ENCODE data around the gene HOXB1.

HOXB1 gene

GRCh38 chr17:48522031-48522653 is 8.7 kb downstream of the HOXB1 start:
- Histone ChIP-seq H3K27ac (ENCODE audit: poor library complexity, severe bottlenecking) (no peak overlapping the region), H3K9me3 (ENCODE audit: severe bottlenecking) (no peaks in the 10 kb centered on the region), H3K4me3 (ENCODE audit: severe bottlenecking) (no peak overlapping the region), H3K36me3 (ENCODE audit: low read depth) (no peaks in the 10 kb centered on the region), H3K4me1 (ENCODE audit: insufficient read depth, poor library complexity, severe bottlenecking) (no peaks in the 10 kb centered on the region), H3K27me3 (ENCODE audit: insufficient read depth, poor library complexity, severe bottlenecking) (peaks cover 6% of the 10 kb centered on the region)
- TF ChIP-seq, protein P1, sequence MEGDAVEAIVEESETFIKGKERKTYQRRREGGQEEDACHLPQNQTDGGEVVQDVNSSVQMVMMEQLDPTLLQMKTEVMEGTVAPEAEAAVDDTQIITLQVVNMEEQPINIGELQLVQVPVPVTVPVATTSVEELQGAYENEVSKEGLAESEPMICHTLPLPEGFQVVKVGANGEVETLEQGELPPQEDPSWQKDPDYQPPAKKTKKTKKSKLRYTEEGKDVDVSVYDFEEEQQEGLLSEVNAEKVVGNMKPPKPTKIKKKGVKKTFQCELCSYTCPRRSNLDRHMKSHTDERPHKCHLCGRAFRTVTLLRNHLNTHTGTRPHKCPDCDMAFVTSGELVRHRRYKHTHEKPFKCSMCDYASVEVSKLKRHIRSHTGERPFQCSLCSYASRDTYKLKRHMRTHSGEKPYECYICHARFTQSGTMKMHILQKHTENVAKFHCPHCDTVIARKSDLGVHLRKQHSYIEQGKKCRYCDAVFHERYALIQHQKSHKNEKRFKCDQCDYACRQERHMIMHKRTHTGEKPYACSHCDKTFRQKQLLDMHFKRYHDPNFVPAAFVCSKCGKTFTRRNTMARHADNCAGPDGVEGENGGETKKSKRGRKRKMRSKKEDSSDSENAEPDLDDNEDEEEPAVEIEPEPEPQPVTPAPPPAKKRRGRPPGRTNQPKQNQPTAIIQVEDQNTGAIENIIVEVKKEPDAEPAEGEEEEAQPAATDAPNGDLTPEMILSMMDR (IDR thresholded peaks at IDR 0.05; ENCODE audit: poor library complexity, severe bottlenecking): no peak
- ATAC-seq (ENCODE audit: low read depth) (peak; percentile 23; the same call in 1 of the 3 replicates), DNase-seq (ENCODE audit: low spot score) (no peak)

DNA sequence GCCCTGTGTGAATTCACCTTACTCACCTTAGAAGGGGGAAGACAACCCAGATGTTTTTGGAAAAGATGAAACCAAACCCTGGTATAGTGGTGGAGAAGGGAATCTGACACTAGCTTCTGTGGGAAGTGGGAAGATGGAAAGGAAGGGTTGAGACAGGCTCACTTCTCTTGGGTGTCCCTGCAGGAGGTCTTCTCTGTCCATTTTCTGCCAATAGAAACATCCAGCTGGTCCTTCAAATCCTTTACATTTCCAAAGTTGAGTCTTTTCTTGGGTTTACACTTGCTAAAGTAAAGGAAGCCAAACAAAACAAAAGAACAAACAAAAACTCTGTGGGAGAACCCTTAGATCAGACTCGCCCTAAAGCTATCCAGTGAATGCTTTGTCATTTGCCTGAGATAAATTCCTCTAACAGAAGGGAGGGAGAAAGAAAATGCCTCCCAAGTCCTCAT is 10.2 kb downstream of the HOXB1 start:
- H3K9me3 ChIP-seq (ENCODE audit: severe bottlenecking): no peaks in the 10 kb centered on the region
- DNase-seq (ENCODE audit: low spot score) (no peak), ATAC-seq (ENCODE audit: low read depth) (no peak)
- H3K4me1 ChIP-seq (ENCODE audit: insufficient read depth, poor library complexity, severe bottlenecking): no peaks in the 10 kb centered on the region
- H3K27me3 ChIP-seq (ENCODE audit: insufficient read depth, poor library complexity, severe bottlenecking): peaks cover 6% of the 10 kb centered on the region
- H3K4me3 ChIP-seq (ENCODE audit: severe bottlenecking): no peak overlapping the region
- no peaks in the 10 kb centered on the region for H3K36me3 ChIP-seq (ENCODE audit: low read depth)
- H3K27ac ChIP-seq (ENCODE audit: poor library complexity, severe bottlenecking): no peak overlapping the region
- TF ChIP-seq, protein P1 (IDR thresholded peaks at IDR 0.05; ENCODE audit: poor library complexity, severe bottlenecking): no peak

DNA sequence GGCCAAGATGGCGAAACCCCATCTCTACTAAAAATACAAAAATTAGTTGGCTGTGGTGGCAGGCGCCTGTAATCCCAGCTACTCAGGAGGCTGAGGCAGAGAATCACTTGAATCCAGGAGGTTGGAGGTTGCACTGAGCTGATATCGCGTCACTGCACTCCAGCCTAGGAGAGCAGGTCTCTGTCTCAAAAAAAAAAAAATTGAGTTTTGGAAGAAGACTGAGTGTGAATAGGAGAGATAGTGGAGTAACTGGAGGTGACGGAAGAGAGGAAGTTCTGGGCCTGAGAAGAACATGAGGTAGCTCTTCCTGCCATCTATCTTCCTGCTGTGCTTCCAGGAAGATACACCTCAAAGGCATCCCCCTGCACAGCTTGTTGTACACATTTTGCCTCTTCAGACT is 11.4 kb downstream of the HOXB1 start:
- Histone ChIP-seq H3K4me3 (ENCODE audit: severe bottlenecking) (no peak overlapping the region), H3K27me3 (ENCODE audit: insufficient read depth, poor library complexity, severe bottlenecking) (peaks cover 6% of the 10 kb centered on the region), H3K36me3 (ENCODE audit: low read depth) (no peaks in the 10 kb centered on the region), H3K9me3 (ENCODE audit: severe bottlenecking) (no peaks in the 10 kb centered on the region), H3K27ac (ENCODE audit: poor library complexity, severe bottlenecking) (no peak overlapping the region), H3K4me1 (ENCODE audit: insufficient read depth, poor library complexity, severe bottlenecking) (no peaks in the 10 kb centered on the region)
- TF ChIP-seq, protein P1 (IDR thresholded peaks at IDR 0.05; ENCODE audit: poor library complexity, severe bottlenecking): no peak
- ATAC-seq (ENCODE audit: low read depth) (no peak), DNase-seq (ENCODE audit: low spot score) (no peak)

- Histone ChIP-seq H3K4me3 (ENCODE audit: severe bottlenecking) (no peak overlapping the region), H3K36me3 (ENCODE audit: low read depth) (no peaks in the 10 kb centered on the region), H3K9me3 (ENCODE audit: severe bottlenecking) (no peaks in the 10 kb centered on the region), H3K27ac (ENCODE audit: poor library complexity, severe bottlenecking) (no peak overlapping the region), H3K27me3 (ENCODE audit: insufficient read depth, poor library complexity, severe bottlenecking) (peaks cover 6% of the 10 kb centered on the region), H3K4me1 (ENCODE audit: insufficient read depth, poor library complexity, severe bottlenecking) (no peaks in the 10 kb centered on the region)
- ATAC-seq (ENCODE audit: low read depth) (no peak), DNase-seq (ENCODE audit: low spot score) (no peak)
- TF ChIP-seq, protein P1 (IDR thresholded peaks at IDR 0.05; ENCODE audit: poor library complexity, severe bottlenecking): no peak
These were observed 13.3 kb downstream of the HOXB1 start for GRCh38 chr17:48517478-48517877.
